ENCODE data around the gene NFKBIB. TPM values are rescaled to one million over a fixed set of nuclear protein-coding genes. Genes with fewer than 3 reads are reported as not detected.
A peak's percentile ranks its signal among the peaks of the same experiment; 100 is the strongest.

Gene NFKBIB
- total and polyA plus RNA-seq, 2 of the 13 experiments (the other 11 are each of a cell fraction or from before 2014, with no cell fraction given) = 8.6 to 14.9 TPM

DNA sequence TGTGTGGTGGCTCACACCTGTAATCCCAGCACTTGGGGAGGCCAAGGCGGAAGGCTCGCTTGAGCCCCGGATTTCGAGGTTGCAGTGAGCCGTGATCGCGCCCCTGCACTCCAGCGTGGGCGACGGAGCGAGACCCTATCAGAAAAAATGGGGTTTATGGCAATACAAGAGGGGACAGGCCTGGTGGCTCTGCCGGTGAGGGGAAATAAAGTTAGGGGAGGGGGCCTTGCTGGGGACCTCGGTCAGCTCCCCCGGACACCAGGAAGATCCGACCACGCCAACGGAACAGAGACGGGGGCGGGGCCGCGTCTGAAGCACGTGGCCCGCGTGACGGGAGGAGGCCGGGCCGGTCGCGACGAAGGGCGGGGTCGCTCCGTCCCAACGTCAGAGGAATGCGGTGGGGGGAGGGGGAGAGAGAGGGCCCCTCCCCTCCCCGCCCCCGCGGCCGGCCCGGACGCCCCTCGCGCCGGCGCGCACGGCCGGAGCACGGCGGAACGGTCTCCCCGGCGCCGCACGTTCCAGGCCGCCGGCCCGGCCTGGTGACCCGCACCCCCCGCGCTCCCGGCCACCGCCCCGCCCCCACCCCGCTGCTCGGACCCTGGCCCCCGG lies 48.0 kb upstream of the NFKBIB start (continued):
- TF ChIP-seq ZNF800 (CRISPR knock-in tag; IDR thresholded peaks at IDR 0.05) (no peak), EP300 (IDR thresholded peaks at IDR 0.05; ENCODE audit: low read depth in 2 of 2, low read length in 2 of 2) (peak in 1 of 2 experiments; percentile 65; a peak in 2 of 4 replicates), EP300 (CRISPR knock-in tag; IDR thresholded peaks at IDR 0.05; ENCODE audit: borderline replicate concordance) (no peak), ZNF335 (CRISPR knock-in tag; IDR thresholded peaks at IDR 0.05) (no peak), HOXA5 (CRISPR knock-in tag; IDR thresholded peaks at IDR 0.05) (peak; percentile 56), ZNF546 (CRISPR knock-in tag; conservative IDR thresholded peaks at IDR 0.05) (peak; percentile 64; the same call in 1 of the 2 replicates), PCBP1 (IDR thresholded peaks at IDR 0.05; ENCODE audit: borderline replicate concordance, low read depth, low read length) (no peak), ZNF234 (CRISPR knock-in tag; conservative IDR thresholded peaks at IDR 0.05) (0 out of 2 replicates have a peak, but pooled peaks have one; percentile 14), KLF9 (CRISPR knock-in tag; IDR thresholded peaks at IDR 0.05; ENCODE audit: low read depth) (no peak), ZNF761 (CRISPR knock-in tag; conservative IDR thresholded peaks at IDR 0.05) (peak; percentile 83; the same call in 1 of the 2 replicates), FOXJ3 (CRISPR knock-in tag; IDR thresholded peaks at IDR 0.05; ENCODE audit: borderline replicate concordance) (no peak), NFATC3 (CRISPR knock-in tag; IDR thresholded peaks at IDR 0.05) (no peak), MYNN (CRISPR knock-in tag; IDR thresholded peaks at IDR 0.05; ENCODE audit: low read depth) (no peak), NAIF1 (CRISPR knock-in tag; IDR thresholded peaks at IDR 0.05; ENCODE audit: borderline replicate concordance) (no peak), ZNF382 (CRISPR knock-in tag; IDR thresholded peaks at IDR 0.05; ENCODE audit: borderline replicate concordance) (no peak)
- TF ChIP-seq, protein P1, sequence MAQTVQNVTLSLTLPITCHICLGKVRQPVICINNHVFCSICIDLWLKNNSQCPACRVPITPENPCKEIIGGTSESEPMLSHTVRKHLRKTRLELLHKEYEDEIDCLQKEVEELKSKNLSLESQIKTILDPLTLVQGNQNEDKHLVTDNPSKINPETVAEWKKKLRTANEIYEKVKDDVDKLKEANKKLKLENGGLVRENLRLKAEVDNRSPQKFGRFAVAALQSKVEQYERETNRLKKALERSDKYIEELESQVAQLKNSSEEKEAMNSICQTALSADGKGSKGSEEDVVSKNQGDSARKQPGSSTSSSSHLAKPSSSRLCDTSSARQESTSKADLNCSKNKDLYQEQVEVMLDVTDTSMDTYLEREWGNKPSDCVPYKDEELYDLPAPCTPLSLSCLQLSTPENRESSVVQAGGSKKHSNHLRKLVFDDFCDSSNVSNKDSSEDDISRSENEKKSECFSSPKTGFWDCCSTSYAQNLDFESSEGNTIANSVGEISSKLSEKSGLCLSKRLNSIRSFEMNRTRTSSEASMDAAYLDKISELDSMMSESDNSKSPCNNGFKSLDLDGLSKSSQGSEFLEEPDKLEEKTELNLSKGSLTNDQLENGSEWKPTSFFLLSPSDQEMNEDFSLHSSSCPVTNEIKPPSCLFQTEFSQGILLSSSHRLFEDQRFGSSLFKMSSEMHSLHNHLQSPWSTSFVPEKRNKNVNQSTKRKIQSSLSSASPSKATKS (CRISPR knock-in tag; IDR thresholded peaks at IDR 0.05) = no peak
- TF ChIP-seq, protein P2, sequence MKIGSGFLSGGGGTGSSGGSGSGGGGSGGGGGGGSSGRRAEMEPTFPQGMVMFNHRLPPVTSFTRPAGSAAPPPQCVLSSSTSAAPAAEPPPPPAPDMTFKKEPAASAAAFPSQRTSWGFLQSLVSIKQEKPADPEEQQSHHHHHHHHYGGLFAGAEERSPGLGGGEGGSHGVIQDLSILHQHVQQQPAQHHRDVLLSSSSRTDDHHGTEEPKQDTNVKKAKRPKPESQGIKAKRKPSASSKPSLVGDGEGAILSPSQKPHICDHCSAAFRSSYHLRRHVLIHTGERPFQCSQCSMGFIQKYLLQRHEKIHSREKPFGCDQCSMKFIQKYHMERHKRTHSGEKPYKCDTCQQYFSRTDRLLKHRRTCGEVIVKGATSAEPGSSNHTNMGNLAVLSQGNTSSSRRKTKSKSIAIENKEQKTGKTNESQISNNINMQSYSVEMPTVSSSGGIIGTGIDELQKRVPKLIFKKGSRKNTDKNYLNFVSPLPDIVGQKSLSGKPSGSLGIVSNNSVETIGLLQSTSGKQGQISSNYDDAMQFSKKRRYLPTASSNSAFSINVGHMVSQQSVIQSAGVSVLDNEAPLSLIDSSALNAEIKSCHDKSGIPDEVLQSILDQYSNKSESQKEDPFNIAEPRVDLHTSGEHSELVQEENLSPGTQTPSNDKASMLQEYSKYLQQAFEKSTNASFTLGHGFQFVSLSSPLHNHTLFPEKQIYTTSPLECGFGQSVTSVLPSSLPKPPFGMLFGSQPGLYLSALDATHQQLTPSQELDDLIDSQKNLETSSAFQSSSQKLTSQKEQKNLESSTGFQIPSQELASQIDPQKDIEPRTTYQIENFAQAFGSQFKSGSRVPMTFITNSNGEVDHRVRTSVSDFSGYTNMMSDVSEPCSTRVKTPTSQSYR (CRISPR knock-in tag; IDR thresholded peaks at IDR 0.05; ENCODE audit: borderline replicate concordance) = peak; percentile 94
- TF ChIP-seq, protein P3, sequence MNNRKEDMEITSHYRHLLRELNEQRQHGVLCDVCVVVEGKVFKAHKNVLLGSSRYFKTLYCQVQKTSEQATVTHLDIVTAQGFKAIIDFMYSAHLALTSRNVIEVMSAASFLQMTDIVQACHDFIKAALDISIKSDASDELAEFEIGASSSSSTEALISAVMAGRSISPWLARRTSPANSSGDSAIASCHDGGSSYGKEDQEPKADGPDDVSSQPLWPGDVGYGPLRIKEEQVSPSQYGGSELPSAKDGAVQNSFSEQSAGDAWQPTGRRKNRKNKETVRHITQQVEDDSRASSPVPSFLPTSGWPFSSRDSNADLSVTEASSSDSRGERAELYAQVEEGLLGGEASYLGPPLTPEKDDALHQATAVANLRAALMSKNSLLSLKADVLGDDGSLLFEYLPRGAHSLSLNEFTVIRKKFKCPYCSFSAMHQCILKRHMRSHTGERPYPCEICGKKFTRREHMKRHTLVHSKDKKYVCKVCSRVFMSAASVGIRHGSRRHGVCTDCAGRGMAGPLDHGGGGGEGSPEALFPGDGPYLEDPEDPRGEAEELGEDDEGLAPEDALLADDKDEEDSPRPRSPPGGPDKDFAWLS (CRISPR knock-in tag; IDR thresholded peaks at IDR 0.05; ENCODE audit: borderline replicate concordance) = no peak
- TF ChIP-seq, protein P4, sequence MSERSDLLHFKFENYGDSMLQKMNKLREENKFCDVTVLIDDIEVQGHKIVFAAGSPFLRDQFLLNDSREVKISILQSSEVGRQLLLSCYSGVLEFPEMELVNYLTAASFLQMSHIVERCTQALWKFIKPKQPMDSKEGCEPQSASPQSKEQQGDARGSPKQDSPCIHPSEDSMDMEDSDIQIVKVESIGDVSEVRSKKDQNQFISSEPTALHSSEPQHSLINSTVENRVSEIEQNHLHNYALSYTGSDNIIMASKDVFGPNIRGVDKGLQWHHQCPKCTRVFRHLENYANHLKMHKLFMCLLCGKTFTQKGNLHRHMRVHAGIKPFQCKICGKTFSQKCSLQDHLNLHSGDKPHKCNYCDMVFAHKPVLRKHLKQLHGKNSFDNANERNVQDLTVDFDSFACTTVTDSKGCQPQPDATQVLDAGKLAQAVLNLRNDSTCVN (CRISPR knock-in tag; IDR thresholded peaks at IDR 0.05; ENCODE audit: borderline replicate concordance) = no peak; the same call in 1 of the 2 replicates
